HEK293 (cell line): ENCODE results near the gene TAS2R60.

Source experiments
- ZBTB7A ChIP-seq: fragments of 450-650 bp; formaldehyde crosslinking; IDR thresholded peaks from 2 replicates; pipeline ENCODE4 v1.5.1; 2016; ENCODE audit warnings: low read depth, missing biosample characterization, missing genetic modification characterization
- ZNF138 ChIP-seq: fragments of 450-650 bp; formaldehyde crosslinking; IDR thresholded peaks from 2 replicates; pipeline ENCODE4 v1.5.1; 2016; ENCODE audit warnings: missing biosample characterization, missing genetic modification characterization, borderline replicate concordance
- ZNF175 ChIP-seq: fragments of 450-650 bp; formaldehyde crosslinking; IDR thresholded peaks from 2 replicates; pipeline ENCODE4 v1.5.1; 2016; ENCODE audit warnings: missing biosample characterization, missing genetic modification characterization
- ZNF24 ChIP-seq: fragments of 450-650 bp; formaldehyde crosslinking; IDR thresholded peaks from 2 replicates; pipeline ENCODE4 v1.5.1; 2016; ENCODE audit warnings: missing biosample characterization, missing genetic modification characterization
- ZNF623 ChIP-seq: fragments of 450-650 bp; formaldehyde crosslinking; IDR thresholded peaks from 2 replicates; pipeline ENCODE4 v1.5.1; 2016; ENCODE audit warnings: missing biosample characterization, missing genetic modification characterization
- ZNF664 ChIP-seq: fragments of 450-650 bp; formaldehyde crosslinking; IDR thresholded peaks from 2 replicates; pipeline ENCODE4 v1.5.1; 2016; ENCODE audit warnings: missing biosample characterization, missing genetic modification characterization
- TF ChIP-seq, protein P1 (sequence below): fragments of 450-650 bp; formaldehyde crosslinking; IDR thresholded peaks from 2 replicates; pipeline ENCODE4 v1.5.1; 2016; ENCODE audit warnings: missing biosample characterization, missing genetic modification characterization
- TF ChIP-seq, protein P2 (sequence below): fragments of 450-650 bp; formaldehyde crosslinking; IDR thresholded peaks from 2 replicates; pipeline ENCODE4 v1.5.1; 2016; ENCODE audit warnings: missing biosample characterization, missing genetic modification characterization
- TF ChIP-seq, protein P3 (sequence below): fragments of 450-650 bp; formaldehyde crosslinking; IDR thresholded peaks from 2 replicates; pipeline ENCODE4 v1.5.1; 2016; ENCODE audit warnings: missing biosample characterization, missing genetic modification characterization

DNA sequence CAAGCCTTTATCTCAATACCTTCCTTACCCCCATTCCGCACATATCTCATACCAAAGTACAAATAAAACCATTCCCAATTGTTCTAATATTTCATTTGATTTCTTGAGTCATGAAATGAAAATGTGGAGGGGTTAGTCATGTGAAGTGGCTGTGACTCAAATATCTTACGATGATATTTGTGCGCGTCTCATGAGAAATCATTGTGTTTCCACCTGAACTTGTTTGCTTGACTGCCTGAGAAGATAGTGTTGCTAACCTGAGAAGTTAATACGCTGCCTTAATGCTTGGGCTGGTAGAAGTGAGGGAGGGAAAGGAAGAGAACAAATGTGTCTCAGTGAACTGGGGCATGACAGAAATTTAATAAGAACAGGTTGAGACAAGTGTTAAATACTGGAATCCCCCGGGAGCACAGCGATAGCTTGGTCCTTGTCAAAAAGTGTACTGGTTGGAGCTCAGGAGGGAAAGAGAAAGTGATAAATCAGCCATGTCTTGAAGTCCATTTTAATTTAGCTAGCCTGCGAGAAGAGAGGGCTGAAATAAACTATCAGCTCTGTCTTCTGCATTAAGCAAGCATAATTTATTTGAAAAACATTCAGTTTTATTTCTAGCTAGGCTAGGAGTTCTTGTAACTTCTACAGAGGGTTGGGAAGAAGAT, 27.4 kb upstream of the TAS2R60 start:
- TF ChIP-seq ZNF664 (no peak), ZBTB7A (tag by site-specific recombination) (no peak), ZNF24 (no peak), ZNF623 (tag by site-specific recombination) (no peak), ZNF175 (tag by site-specific recombination) (no peak), ZNF138 (tag by site-specific recombination) (no peak)
- TF ChIP-seq, protein P1, sequence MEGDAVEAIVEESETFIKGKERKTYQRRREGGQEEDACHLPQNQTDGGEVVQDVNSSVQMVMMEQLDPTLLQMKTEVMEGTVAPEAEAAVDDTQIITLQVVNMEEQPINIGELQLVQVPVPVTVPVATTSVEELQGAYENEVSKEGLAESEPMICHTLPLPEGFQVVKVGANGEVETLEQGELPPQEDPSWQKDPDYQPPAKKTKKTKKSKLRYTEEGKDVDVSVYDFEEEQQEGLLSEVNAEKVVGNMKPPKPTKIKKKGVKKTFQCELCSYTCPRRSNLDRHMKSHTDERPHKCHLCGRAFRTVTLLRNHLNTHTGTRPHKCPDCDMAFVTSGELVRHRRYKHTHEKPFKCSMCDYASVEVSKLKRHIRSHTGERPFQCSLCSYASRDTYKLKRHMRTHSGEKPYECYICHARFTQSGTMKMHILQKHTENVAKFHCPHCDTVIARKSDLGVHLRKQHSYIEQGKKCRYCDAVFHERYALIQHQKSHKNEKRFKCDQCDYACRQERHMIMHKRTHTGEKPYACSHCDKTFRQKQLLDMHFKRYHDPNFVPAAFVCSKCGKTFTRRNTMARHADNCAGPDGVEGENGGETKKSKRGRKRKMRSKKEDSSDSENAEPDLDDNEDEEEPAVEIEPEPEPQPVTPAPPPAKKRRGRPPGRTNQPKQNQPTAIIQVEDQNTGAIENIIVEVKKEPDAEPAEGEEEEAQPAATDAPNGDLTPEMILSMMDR (tag by site-specific recombination): no peak
- TF ChIP-seq, protein P2, sequence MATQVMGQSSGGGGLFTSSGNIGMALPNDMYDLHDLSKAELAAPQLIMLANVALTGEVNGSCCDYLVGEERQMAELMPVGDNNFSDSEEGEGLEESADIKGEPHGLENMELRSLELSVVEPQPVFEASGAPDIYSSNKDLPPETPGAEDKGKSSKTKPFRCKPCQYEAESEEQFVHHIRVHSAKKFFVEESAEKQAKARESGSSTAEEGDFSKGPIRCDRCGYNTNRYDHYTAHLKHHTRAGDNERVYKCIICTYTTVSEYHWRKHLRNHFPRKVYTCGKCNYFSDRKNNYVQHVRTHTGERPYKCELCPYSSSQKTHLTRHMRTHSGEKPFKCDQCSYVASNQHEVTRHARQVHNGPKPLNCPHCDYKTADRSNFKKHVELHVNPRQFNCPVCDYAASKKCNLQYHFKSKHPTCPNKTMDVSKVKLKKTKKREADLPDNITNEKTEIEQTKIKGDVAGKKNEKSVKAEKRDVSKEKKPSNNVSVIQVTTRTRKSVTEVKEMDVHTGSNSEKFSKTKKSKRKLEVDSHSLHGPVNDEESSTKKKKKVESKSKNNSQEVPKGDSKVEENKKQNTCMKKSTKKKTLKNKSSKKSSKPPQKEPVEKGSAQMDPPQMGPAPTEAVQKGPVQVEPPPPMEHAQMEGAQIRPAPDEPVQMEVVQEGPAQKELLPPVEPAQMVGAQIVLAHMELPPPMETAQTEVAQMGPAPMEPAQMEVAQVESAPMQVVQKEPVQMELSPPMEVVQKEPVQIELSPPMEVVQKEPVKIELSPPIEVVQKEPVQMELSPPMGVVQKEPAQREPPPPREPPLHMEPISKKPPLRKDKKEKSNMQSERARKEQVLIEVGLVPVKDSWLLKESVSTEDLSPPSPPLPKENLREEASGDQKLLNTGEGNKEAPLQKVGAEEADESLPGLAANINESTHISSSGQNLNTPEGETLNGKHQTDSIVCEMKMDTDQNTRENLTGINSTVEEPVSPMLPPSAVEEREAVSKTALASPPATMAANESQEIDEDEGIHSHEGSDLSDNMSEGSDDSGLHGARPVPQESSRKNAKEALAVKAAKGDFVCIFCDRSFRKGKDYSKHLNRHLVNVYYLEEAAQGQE (tag by site-specific recombination): no peak
- TF ChIP-seq, protein P3, sequence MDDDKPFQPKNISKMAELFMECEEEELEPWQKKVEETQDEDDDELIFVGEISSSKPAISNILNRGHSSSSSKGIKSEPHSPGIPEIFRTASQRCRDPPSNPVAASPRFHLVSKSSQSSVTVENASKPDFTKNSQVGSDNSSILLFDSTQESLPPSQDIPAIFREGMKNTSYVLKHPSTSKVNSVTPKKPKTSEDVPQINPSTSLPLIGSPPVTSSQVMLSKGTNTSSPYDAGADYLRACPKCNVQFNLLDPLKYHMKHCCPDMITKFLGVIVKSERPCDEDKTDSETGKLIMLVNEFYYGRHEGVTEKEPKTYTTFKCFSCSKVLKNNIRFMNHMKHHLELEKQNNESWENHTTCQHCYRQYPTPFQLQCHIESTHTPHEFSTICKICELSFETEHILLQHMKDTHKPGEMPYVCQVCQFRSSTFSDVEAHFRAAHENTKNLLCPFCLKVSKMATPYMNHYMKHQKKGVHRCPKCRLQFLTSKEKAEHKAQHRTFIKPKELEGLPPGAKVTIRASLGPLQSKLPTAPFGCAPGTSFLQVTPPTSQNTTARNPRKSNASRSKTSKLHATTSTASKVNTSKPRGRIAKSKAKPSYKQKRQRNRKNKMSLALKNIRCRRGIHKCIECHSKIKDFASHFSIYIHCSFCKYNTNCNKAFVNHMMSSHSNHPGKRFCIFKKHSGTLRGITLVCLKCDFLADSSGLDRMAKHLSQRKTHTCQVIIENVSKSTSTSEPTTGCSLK: no peak
